ENCODE measurements around the gene ARHGEF40.

GRCh38 chr14:21039585-21040369 lies 30.3 kb upstream of the ARHGEF40 start:
- TF ChIP-seq ZNF384 (IDR thresholded peaks at IDR 0.05): no peak
- TF ChIP-seq ARNT (IDR thresholded peaks at IDR 0.05): no peak
- TF ChIP-seq FOXM1 (IDR thresholded peaks at IDR 0.05; ENCODE audit: borderline replicate concordance): no peak
- no peak for TF ChIP-seq LEF1 (IDR thresholded peaks at IDR 0.05; ENCODE audit: borderline replicate concordance)
- no peak for TF ChIP-seq SUZ12 (IDR thresholded peaks at IDR 0.05)
- no peak for TF ChIP-seq BHLHE40 (IDR thresholded peaks at IDR 0.05; ENCODE audit: borderline replicate concordance)
- TF ChIP-seq FOXK2 (IDR thresholded peaks at IDR 0.05): no peak
